Mesenchymal stem cell (in vitro differentiated cells and primary cell): ENCODE results near the gene CMTM7.

Experiments used
- DNase-seq: peaks from one replicate; pipeline ENCODE4 v3.0.0-alpha.2; 2013
- H2AFZ ChIP-seq: one replicate; pipeline ENCODE4 v1.6.1; 2013; ENCODE audit warnings: low read depth, mild to moderate bottlenecking, control low read depth, inconsistent platforms, low read length, moderate library complexity
- H2AK5ac ChIP-seq: 2 replicates; pipeline ENCODE4 v1.6.1; 2013; ENCODE audit warnings: low read length, moderate library complexity, mild to moderate bottlenecking, inconsistent platforms; ENCODE audit not compliant: severe bottlenecking
- H2BK120ac ChIP-seq: one replicate; pipeline ENCODE4 v1.6.1; 2013; ENCODE audit warnings: low read depth, mild to moderate bottlenecking, inconsistent platforms, low read length, moderate library complexity
- H2BK12ac ChIP-seq, 2 experiments: one replicate each; pipeline ENCODE4 v1.6.1; 2013; ENCODE audit warnings: inconsistent platforms in 2 of 2, low read length in 2 of 2, mild to moderate bottlenecking in 2 of 2, moderate library complexity in 2 of 2, control low read depth in 1 of 2
- H2BK15ac ChIP-seq: one replicate; pipeline ENCODE4 v1.6.1; 2013; ENCODE audit warnings: mild to moderate bottlenecking, low read depth, inconsistent platforms; ENCODE audit not compliant: poor library complexity, severe bottlenecking
- H2BK5ac ChIP-seq: 2 replicates; pipeline ENCODE4 v1.6.1; 2013; ENCODE audit warnings: low read depth, mild to moderate bottlenecking, low read length, control low read depth, inconsistent platforms; ENCODE audit not compliant: poor library complexity, severe bottlenecking
- H3K14ac ChIP-seq, 2 experiments: one replicate each; pipeline ENCODE4 v1.6.1; 2013; ENCODE audit warnings: inconsistent platforms in 2 of 2, low read length in 2 of 2, control low read depth in 1 of 2, mild to moderate bottlenecking in 1 of 2, moderate library complexity in 1 of 2
- H3K18ac ChIP-seq, 2 experiments: one replicate each; pipeline ENCODE4 v1.6.1; 2013; ENCODE audit warnings: inconsistent platforms in 2 of 2, low read length in 2 of 2, control low read depth in 1 of 2, low read depth in 1 of 2, mild to moderate bottlenecking in 1 of 2
- H3K23ac ChIP-seq, 2 experiments: one replicate each; pipeline ENCODE4 v1.6.1; 2013; ENCODE audit warnings: inconsistent platforms in 2 of 2, low read length in 2 of 2, mild to moderate bottlenecking in 2 of 2, moderate library complexity in 2 of 2, control low read depth in 1 of 2
- H3K27ac ChIP-seq: 2 replicates; pipeline ENCODE4 v1.5.1; 2013; ENCODE audit warnings: mild to moderate bottlenecking, moderate library complexity, low read length, control low read depth, inconsistent platforms; ENCODE audit not compliant: poor library complexity, severe bottlenecking
- H3K27me3 ChIP-seq, 2 experiments: 2 replicates each; pipeline versions ENCODE4 v1.6.1 to v1.7.0; 2013; ENCODE audit warnings: low read length in 2 of 2, mild to moderate bottlenecking in 2 of 2, moderate library complexity in 2 of 2, control low read depth in 1 of 2, inconsistent platforms in 1 of 2; ENCODE audit not compliant: control insufficient read depth in 1 of 2, insufficient read depth in 1 of 2
- H3K36me3 ChIP-seq, 2 experiments: 2 replicates each; pipeline versions ENCODE4 v1.6.1 to v1.7.0; 2013; ENCODE audit warnings: low read length in 2 of 2, control low read depth in 1 of 2, inconsistent platforms in 1 of 2, low read depth in 1 of 2, mild to moderate bottlenecking in 1 of 2; ENCODE audit not compliant: insufficient read depth in 2 of 2, control insufficient read depth in 1 of 2
- H3K4ac ChIP-seq, 2 experiments: one replicate each; pipeline ENCODE4 v1.6.1; 2013; ENCODE audit warnings: inconsistent platforms in 2 of 2, low read length in 2 of 2, mild to moderate bottlenecking in 2 of 2, moderate library complexity in 2 of 2, control low read depth in 1 of 2, low read depth in 1 of 2
- H3K4me1 ChIP-seq: 2 replicates; pipeline ENCODE4 v1.6.1; 2013; ENCODE audit warnings: low read depth, low read length, control low read depth; ENCODE audit not compliant: control insufficient read depth, insufficient read depth
- H3K4me2 ChIP-seq: 2 replicates; pipeline ENCODE4 v1.6.1; 2013; ENCODE audit warnings: low read length, mild to moderate bottlenecking, inconsistent platforms; ENCODE audit not compliant: poor library complexity, severe bottlenecking
- H3K4me3 ChIP-seq, 2 experiments: 2 replicates each; pipeline versions ENCODE4 v1.5.1 to v1.7.0; 2013; ENCODE audit warnings: low read length in 2 of 2, mild to moderate bottlenecking in 2 of 2, control low read depth in 1 of 2, low read depth in 1 of 2; ENCODE audit not compliant: insufficient read depth in 1 of 2
- H3K79me1 ChIP-seq: replicated peaks from 2 replicates; pipeline ENCODE4 v1.6.1; 2013; ENCODE audit warnings: mild to moderate bottlenecking, control low read depth, low read length, inconsistent platforms; ENCODE audit not compliant: poor library complexity, severe bottlenecking
- H3K9ac ChIP-seq: 2 replicates; pipeline ENCODE4 v1.7.0; 2013; ENCODE audit warnings: mild to moderate bottlenecking, low read length, moderate library complexity
- H3K9me3 ChIP-seq: 2 replicates; pipeline ENCODE4 v1.7.0; 2013; ENCODE audit warnings: mild to moderate bottlenecking, low read length; ENCODE audit not compliant: control insufficient read depth
- H4K8ac ChIP-seq: one replicate; pipeline ENCODE4 v1.6.1; 2013; ENCODE audit warnings: inconsistent platforms, mild to moderate bottlenecking, low read length, moderate library complexity
- H4K91ac ChIP-seq: one replicate; pipeline ENCODE4 v1.6.1; 2013; ENCODE audit warnings: mild to moderate bottlenecking, low read length, inconsistent platforms
- WGBS: methylation state at CpG from one replicate; pipeline ENCODE4 v1.1.7; 2013; ENCODE audit warnings: mixed read lengths; 5-methylcytosine and 5-hydroxymethylcytosine counted together

Gene CMTM7

GRCh38 chr3:32375596-32375930 is 16.1 kb upstream of the CMTM7 start:
- Histone ChIP-seq H3K9me3 (no peaks in the 10 kb centered on the region), H3K4me3 (no peak overlapping the region), H2BK120ac (no peak overlapping the region), H3K4me1 (no peaks in the 10 kb centered on the region), H2BK5ac (no peak overlapping the region), H3K4me2 (no peak overlapping the region), H3K14ac (no peak overlapping the region), H3K27me3 (no peaks in the 10 kb centered on the region), H3K18ac (no peak overlapping the region), H3K36me3 (peaks cover 0 to 3% of the 10 kb centered on the region in 2 experiments), H3K9ac (no peak overlapping the region), H3K27ac (no peak overlapping the region), H3K79me1 (no peaks in the 10 kb centered on the region), H3K23ac (no peak overlapping the region), H4K8ac (no peak overlapping the region), H2BK12ac (no peak overlapping the region), H2BK15ac (no peak overlapping the region), H2AFZ (no peak overlapping the region), H4K91ac (no peak overlapping the region), H3K4ac (no peak overlapping the region), H2AK5ac (no peak overlapping the region)
- 97% methylated on average over 4 of the region's 5 CpGs for WGBS
- DNase-seq, result no peak

DNA sequence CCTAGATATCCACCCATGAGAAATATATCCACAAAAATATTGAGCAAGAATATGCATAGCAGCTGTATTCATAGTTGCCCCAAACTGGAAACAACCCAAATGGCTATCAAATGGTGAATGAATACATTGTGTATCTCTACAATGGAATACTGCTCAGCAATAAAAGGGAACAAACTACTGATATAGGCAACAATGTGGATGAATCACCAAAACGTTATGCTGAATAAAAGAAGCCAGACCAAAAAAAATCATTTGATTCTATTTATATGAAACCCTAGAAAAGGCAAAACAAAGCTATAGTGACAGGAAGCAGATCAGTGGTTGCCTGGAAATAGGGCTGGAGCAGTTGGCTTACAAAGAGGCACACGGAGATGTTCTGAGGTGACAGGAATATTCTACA is 15.5 kb upstream of the CMTM7 start:
- H3K4me3 ChIP-seq, result no peak overlapping the region
- H2BK15ac ChIP-seq, result no peak overlapping the region
- no peak overlapping the region for H3K9ac ChIP-seq
- H3K79me1 ChIP-seq, result no peaks in the 10 kb centered on the region
- H2AFZ ChIP-seq, result no peak overlapping the region
- H2BK5ac ChIP-seq, result no peak overlapping the region
- H4K91ac ChIP-seq, result no peak overlapping the region
- no peaks in the 10 kb centered on the region for H3K9me3 ChIP-seq
- H4K8ac ChIP-seq, result no peak overlapping the region
- H3K18ac ChIP-seq, result no peak overlapping the region
- H2BK120ac ChIP-seq, result no peak overlapping the region
- no peak overlapping the region for H2AK5ac ChIP-seq
- no peaks in the 10 kb centered on the region for H3K4me1 ChIP-seq
- H3K14ac ChIP-seq, result no peak overlapping the region
- peaks cover 0 to 3% of the 10 kb centered on the region in 2 experiments for H3K27me3 ChIP-seq
- 60% methylated on average over 1 of the region's 2 CpGs for WGBS
- H3K36me3 ChIP-seq, result peaks cover 0 to 3% of the 10 kb centered on the region in 2 experiments
- no peak overlapping the region for H3K4me2 ChIP-seq
- H3K23ac ChIP-seq, result no peak overlapping the region
- no peak overlapping the region for H2BK12ac ChIP-seq
- H3K4ac ChIP-seq, result no peak overlapping the region
- H3K27ac ChIP-seq, result no peak overlapping the region
- DNase-seq, result no peak

GRCh38 chr3:32379831-32380500 is 11.7 kb upstream of the CMTM7 start:
- Histone ChIP-seq H4K8ac (no peak overlapping the region), H3K79me1 (no peaks in the 10 kb centered on the region), H2BK5ac (no peak overlapping the region), H3K4me3 (no peak overlapping the region), H3K9ac (no peak overlapping the region), H3K36me3 (no peaks in the 10 kb centered on the region), H2BK12ac (no peak overlapping the region), H3K27ac (no peak overlapping the region), H2AK5ac (no peak overlapping the region), H4K91ac (no peak overlapping the region), H2BK120ac (no peak overlapping the region), H2BK15ac (no peak overlapping the region), H3K18ac (no peak overlapping the region), H3K4ac (no peak overlapping the region), H3K4me2 (no peak overlapping the region), H3K14ac (no peak overlapping the region), H3K4me1 (peaks cover 1% of the 10 kb centered on the region), H3K23ac (no peak overlapping the region), H3K9me3 (no peaks in the 10 kb centered on the region), H3K27me3 (peaks cover 0 to 14% of the 10 kb centered on the region in 2 experiments), H2AFZ (no peak overlapping the region)
- WGBS, result 88% methylated on average over 10 of the region's 10 CpGs
- DNase-seq, result no peak

DNA sequence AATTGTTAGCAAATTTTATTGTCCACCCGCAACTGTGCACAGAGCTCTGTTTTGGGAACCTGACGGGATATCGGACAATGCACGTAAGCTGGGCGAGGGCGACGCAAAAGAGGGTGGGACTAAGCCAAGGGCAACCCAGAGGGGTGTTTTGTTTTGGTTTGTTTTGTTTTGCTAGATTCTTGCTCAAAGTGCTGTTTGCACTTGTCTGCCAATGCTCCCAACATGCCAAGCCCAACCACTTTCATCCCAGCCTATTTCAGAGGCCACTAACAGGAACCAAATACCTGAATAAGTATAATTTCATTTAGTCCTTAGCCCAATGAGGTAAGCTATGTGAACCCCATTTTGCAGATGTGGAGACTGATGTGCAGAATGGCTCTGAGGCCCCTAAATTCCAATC is 9.7 kb upstream of the CMTM7 start:
- Histone ChIP-seq H3K14ac (no peak overlapping the region), H3K4ac (no peak overlapping the region), H2BK12ac (no peak overlapping the region), H4K8ac (no peak overlapping the region), H3K9me3 (no peaks in the 10 kb centered on the region), H2BK15ac (no peak overlapping the region), H3K4me2 (no peak overlapping the region), H4K91ac (no peak overlapping the region), H3K27me3 (peaks cover 0 to 14% of the 10 kb centered on the region in 2 experiments), H3K79me1 (peaks cover under 1% of the 10 kb centered on the region), H3K9ac (no peak overlapping the region), H3K27ac (no peak overlapping the region), H3K4me3 (no peak overlapping the region), H3K18ac (no peak overlapping the region), H3K23ac (no peak overlapping the region), H3K4me1 (peaks cover 1% of the 10 kb centered on the region), H2AK5ac (no peak overlapping the region), H2BK120ac (no peak overlapping the region), H3K36me3 (no peaks in the 10 kb centered on the region), H2BK5ac (no peak overlapping the region), H2AFZ (no peak overlapping the region)
- WGBS, result over 99% methylated on average over 7 of the region's 7 CpGs
- no peak for DNase-seq
